Osteoblast (primary cell): ENCODE results near the gene SINHCAF. TPM values are rescaled to one million over a fixed set of nuclear protein-coding genes. Genes with fewer than 3 reads are reported as not detected.
"Not testable (repeated sequence)": the region's sequence is repeated elsewhere in the genome, so short reads cannot be mapped to it uniquely, and the experiment has no call there.

Experiments used
- DNase-seq: peaks from one replicate; pipeline ENCODE4 v3.0.0; 2011; ENCODE audit warnings: low spot score, mixed read lengths; ENCODE audit not compliant: insufficient read length; ENCODE audit errors: missing footprints
- H2AFZ ChIP-seq: 2 replicates; pipeline ENCODE4 v1.6.0; 2011; ENCODE audit warnings: mild to moderate bottlenecking, low read length
- H3K27ac ChIP-seq: 2 replicates; pipeline ENCODE4 v1.5.1; 2011; ENCODE audit warnings: mild to moderate bottlenecking, low read depth, low read length, moderate library complexity
- H3K27me3 ChIP-seq: 2 replicates; pipeline ENCODE4 v1.6.0; 2012; ENCODE audit warnings: mild to moderate bottlenecking, control low read depth, inconsistent platforms, low read length, moderate library complexity; ENCODE audit not compliant: insufficient read depth
- H3K36me3 ChIP-seq: 2 replicates; pipeline ENCODE4 v1.5.1; 2011; ENCODE audit warnings: mild to moderate bottlenecking, low read length, control low read depth, moderate library complexity; ENCODE audit not compliant: insufficient read depth
- H3K4me1 ChIP-seq: 2 replicates; pipeline ENCODE4 v1.5.1; 2011; ENCODE audit warnings: mild to moderate bottlenecking, low read length, control low read depth, moderate library complexity; ENCODE audit not compliant: insufficient read depth
- H3K4me2 ChIP-seq: 2 replicates; pipeline ENCODE4 v1.6.0; 2011; ENCODE audit warnings: mild to moderate bottlenecking, low read length; ENCODE audit not compliant: insufficient read depth
- H3K4me3 ChIP-seq: fragments of 200-600 bp; sonication (generic); 3 replicates; pipeline ENCODE4 v1.5.1; 2012; ENCODE audit warnings: mild to moderate bottlenecking, low read length, inconsistent platforms; ENCODE audit not compliant: insufficient read depth
- H3K79me2 ChIP-seq: 2 replicates; pipeline ENCODE4 v1.6.0; 2012; ENCODE audit warnings: mild to moderate bottlenecking, low read length, control low read depth, inconsistent platforms; ENCODE audit not compliant: insufficient read depth
- H3K9me3 ChIP-seq: 2 replicates; pipeline ENCODE4 v1.5.1; 2011; ENCODE audit warnings: low read depth, low read length, control low read depth
- H4K20me1 ChIP-seq: 2 replicates; pipeline ENCODE4 v1.6.0; 2012; ENCODE audit warnings: mild to moderate bottlenecking, low read length, control low read depth; ENCODE audit not compliant: insufficient read depth
- total RNA-seq: library from RNA; depleted of rRNA; stranded (reverse); fragments of >200 nt; gene quantifications from 2 replicates; pipeline ENCODE4 v1.2.3, GENCODE V29; 2012
- TF ChIP-seq, protein P1 (sequence below): IDR thresholded peaks from 2 replicates; pipeline ENCODE4 v1.5.1; 2011; ENCODE audit warnings: mild to moderate bottlenecking, low read depth, low read length, moderate library complexity; ENCODE audit errors: extremely low read depth

SINHCAF gene
- total RNA-seq, 1 donor: 11.2 TPM

DNA sequence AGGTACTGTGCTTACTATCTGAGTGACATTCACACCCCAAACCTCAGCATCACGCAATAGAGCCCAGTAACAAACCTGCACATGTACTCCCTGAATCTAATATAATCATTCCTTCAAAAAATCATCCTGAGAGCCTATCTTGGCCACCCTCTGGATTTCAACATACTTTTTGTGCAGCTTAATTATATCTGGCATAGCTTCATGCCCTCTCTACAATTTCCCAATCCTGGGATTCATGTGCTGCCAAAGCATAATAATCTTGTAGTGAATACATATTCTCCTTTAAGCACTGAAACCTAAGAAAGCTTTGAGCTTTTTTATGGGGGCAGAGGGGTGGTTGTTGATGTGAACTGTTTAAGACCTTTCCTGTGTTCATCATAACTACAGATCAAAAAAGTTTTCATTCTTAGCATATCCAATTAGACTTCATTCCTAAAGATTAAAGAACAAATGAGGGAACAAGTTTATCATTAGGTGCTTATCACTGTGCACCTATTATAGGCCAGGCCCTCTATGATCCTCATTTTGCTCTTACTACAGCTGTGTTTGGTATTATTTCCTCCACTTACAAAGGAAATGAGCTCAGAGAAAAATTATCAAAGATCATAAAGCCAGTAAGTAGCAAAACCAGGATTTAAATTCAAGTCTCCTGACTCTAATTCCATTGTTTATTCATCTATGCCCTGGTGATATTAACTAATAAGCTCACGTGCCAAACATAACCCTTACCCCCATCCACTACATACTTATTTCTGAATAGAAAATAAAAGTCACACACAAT, 51.2 kb downstream of the SINHCAF start:
- H3K4me2 ChIP-seq: no peak overlapping the region
- no peaks in the 10 kb centered on the region for H4K20me1 ChIP-seq
- H3K79me2 ChIP-seq: no peaks in the 10 kb centered on the region
- no peak for DNase-seq
- no peak overlapping the region for H3K27ac ChIP-seq
- H3K4me1 ChIP-seq: no peaks in the 10 kb centered on the region
- no peaks in the 10 kb centered on the region for H3K27me3 ChIP-seq
- no peaks in the 10 kb centered on the region for H3K36me3 ChIP-seq
- H3K9me3 ChIP-seq: no peaks in the 10 kb centered on the region
- no peak overlapping the region for H2AFZ ChIP-seq
- TF ChIP-seq, protein P1, sequence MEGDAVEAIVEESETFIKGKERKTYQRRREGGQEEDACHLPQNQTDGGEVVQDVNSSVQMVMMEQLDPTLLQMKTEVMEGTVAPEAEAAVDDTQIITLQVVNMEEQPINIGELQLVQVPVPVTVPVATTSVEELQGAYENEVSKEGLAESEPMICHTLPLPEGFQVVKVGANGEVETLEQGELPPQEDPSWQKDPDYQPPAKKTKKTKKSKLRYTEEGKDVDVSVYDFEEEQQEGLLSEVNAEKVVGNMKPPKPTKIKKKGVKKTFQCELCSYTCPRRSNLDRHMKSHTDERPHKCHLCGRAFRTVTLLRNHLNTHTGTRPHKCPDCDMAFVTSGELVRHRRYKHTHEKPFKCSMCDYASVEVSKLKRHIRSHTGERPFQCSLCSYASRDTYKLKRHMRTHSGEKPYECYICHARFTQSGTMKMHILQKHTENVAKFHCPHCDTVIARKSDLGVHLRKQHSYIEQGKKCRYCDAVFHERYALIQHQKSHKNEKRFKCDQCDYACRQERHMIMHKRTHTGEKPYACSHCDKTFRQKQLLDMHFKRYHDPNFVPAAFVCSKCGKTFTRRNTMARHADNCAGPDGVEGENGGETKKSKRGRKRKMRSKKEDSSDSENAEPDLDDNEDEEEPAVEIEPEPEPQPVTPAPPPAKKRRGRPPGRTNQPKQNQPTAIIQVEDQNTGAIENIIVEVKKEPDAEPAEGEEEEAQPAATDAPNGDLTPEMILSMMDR: no peak
- no peak overlapping the region for H3K4me3 ChIP-seq

DNA sequence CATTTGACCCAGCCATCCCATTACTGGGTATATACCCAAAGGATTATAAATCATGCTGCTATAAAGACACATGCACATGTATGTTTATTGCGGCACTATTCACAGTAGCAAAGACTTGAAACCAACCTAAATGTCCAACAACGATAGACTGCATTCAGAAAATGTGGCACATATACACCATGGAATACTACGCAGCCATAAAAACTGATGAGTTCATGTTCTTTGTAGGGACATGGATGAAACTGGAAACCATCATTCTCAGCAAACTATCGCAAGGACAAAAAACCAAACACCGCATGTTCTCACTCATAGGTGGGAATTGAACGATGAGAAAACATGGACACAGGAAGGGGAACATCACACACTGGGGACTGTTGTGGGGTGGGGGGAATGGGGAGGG, 52.2 kb downstream of the SINHCAF start:
- not testable (repeated sequence) for H3K9me3 ChIP-seq, H4K20me1 ChIP-seq, H3K4me2 ChIP-seq, H2AFZ ChIP-seq, DNase-seq, H3K27ac ChIP-seq, H3K4me3 ChIP-seq, H3K79me2 ChIP-seq, H3K4me1 ChIP-seq, H3K36me3 ChIP-seq, H3K27me3 ChIP-seq

DNA sequence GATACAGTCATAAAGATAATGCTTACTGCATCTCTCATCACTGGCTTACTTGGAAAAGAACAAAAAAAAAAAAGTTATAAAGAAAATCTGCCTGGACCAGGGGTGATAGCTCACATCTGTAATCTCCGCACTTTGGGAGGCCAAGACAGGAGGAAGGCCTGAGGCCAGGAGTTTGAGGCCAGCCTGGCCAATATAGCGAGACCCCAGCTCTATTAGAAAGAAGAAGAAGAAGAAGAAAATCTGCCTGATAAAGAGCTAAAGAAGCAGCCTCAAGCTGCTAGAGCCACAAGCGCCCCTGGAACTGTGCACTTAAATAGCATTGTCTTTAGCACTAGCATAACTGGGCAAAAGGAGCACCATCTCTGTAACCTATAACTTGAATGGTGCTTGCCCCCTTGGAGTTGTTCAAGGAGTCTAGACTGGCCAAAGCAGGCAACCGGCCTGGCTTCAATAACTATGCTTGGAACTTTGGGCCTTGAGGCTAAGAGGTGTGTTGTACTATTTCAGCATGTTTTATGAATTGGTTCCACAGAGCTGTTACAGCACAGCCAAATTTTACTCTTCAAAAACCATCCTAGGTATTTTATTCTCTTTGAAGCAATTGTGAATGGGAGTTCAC, 53.2 kb downstream of the SINHCAF start:
- no peaks in the 10 kb centered on the region for H3K27me3 ChIP-seq
- H3K27ac ChIP-seq: no peak overlapping the region
- no peaks in the 10 kb centered on the region for H3K79me2 ChIP-seq
- H3K36me3 ChIP-seq: no peaks in the 10 kb centered on the region
- H3K9me3 ChIP-seq: no peaks in the 10 kb centered on the region
- TF ChIP-seq, protein P1: no peak
- H4K20me1 ChIP-seq: no peaks in the 10 kb centered on the region
- H3K4me3 ChIP-seq: no peak overlapping the region
- H3K4me1 ChIP-seq: no peaks in the 10 kb centered on the region
- H2AFZ ChIP-seq: no peak overlapping the region
- no peak for DNase-seq
- H3K4me2 ChIP-seq: no peak overlapping the region

DNA sequence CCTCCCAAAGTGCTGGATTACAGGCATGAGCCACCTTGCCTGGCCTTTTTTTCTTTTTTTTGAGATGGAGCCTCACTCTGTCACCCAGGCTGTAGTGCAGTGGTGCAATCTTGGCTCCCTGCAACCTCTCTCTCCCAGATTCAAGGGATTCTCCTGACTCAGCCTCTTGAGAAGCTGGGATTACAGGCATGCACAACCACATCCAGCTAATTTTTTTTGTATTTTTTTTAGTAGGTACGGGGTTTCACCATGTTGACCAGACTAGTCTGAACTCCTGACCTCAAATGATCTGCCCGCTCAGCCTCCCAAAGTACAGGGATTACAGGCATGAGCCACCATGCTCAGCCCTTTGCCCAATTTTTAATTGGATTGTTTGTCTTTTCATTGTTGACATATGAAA, 58.0 kb downstream of the SINHCAF start:
- Histone ChIP-seq H3K4me3 (no peak overlapping the region), H4K20me1 (no peaks in the 10 kb centered on the region), H3K27me3 (no peaks in the 10 kb centered on the region), H3K27ac (no peak overlapping the region), H3K4me1 (no peaks in the 10 kb centered on the region), H2AFZ (no peak overlapping the region), H3K4me2 (no peak overlapping the region), H3K79me2 (no peaks in the 10 kb centered on the region), H3K9me3 (no peaks in the 10 kb centered on the region), H3K36me3 (no peaks in the 10 kb centered on the region)
- TF ChIP-seq, protein P1: no peak
- no peak for DNase-seq
